ENCODE data around the gene R3HDM4.
"Not testable (repeated sequence)": the region's sequence is repeated elsewhere in the genome, so short reads cannot be mapped to it uniquely, and the experiment has no call there.

The R3HDM4 gene

DNA sequence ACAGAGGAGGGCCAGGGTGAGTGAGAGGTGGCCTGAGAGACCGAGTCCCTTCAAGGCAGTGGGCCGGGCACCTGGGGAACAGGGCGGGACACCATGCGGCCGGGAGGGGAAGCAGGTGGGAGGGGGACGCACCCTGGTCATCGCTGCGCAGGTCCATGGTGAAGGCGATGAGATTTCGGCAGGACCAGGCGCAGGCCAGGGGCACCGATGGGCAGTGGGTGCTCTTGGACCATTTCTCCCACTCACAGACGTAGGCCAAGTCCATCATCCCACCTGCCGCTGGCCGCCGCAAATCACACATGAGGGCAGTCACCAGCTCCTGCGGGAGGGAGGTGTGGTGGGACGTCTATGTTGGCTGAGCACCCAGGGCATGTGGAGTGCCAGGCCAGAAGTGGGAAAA is 22.2 kb downstream of the R3HDM4 start:
- DNase-seq, result no peak

DNA sequence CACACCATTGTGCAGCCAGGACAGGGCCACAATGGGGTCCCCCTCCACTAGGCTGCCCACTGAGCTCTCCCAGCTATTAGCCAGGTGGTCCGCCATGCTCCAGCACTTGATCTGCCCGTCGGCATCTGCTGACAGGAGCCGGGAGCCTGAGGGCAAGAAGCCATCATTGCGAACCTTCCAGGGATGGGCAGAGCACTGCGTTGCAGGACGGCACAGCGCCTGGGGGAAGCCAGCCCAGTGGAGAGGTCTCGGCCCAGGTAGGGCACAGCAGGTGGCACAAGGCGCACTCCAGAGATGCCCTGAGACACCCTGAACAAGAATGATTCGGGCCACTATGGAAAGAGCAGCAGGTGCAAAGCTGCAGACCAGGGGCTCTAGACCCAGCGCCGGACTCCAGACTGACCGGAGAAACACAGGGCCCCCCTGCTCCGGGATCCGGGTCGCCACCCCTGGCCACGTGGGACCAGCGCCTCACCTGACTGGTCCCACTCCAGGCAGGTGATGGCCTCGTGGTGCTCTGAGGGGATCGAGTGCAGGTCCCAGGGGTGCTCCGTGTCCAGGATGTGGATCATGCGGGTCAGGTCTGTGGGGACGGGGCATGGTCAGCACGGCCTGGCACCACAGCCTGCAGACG is 23.2 kb downstream of the R3HDM4 start:
- DNase-seq, result no peak

DNA sequence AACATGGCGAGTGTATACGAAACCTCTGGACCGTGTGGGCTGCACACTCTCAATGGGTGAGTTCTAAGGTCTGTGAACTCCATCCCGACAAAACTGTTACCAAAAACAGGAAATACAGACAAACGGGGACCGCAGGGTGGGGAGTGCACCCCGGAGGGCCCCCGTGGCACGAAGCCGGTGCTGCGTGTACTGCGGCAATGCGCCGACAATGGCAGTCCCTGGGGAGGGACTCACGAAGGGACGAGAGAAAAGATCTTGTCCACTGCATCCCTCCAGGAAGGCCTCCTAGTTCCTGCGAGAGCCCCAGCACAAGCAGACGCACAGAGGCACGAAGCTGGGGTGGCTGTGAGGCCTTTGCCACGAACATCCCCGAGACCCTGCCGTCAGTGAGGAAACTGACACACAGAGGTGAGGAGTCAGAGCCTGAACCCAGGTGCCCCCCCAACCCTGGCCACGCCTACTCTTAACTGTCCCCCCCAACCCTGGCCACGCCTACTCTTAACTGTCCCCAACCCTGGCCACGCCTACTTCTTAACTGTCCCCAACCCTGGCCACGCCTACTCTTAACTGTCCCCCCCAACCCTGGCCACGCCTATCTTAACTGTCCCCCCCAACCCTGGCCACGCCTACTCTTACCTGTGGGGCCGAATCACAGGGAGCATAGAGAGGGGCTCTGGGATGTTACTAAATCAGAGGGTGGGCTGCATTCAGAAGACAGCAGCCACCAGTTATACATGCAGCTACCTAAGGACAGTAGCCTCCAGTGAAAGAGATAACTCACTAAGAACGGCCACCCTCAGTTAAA is 24.2 kb downstream of the R3HDM4 start:
- DNase-seq, result peak in 3 of 4 experiments; percentile 36 to 54 (median 45)

DNA sequence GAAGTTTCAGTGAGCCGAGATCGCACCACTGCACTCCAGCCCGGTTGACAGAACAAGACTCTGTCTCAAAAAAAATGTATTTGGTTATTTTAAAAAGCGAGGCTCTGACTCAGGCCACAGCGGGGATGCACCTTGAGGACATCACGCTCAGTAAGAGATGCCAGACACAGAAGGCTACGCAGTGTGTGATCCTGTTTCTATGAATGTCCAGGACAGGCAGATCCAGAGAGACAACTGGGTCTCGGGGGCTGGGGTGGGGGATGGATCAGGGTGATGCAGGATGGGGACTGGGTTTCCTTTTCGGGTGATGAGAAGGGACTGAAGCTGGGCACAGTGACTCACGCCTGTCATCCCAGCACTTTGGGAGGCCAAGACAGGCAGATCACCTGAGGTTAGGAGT is 25.4 kb downstream of the R3HDM4 start:
- DNase-seq, result no peak

DNA sequence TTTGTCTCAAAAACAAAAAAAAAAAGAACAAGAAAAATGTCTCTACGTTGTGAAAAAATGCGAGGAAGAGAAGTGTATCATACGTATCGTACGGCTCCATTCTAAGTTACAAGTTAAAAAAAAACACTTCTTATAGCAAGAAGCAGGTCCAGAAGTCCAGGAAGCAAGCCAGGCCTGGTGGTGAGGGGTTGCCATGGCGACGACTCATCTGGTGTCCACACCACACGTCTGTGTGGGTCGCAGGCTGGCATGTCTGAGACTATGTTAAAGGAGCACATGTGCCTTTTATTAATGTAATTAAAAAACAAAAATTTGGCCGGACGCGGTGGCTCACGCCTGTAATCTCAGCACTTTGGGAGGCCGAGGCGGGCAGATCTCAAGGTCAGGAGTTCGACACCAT is 25.9 kb downstream of the R3HDM4 start:
- DNase-seq, result no peak

DNA sequence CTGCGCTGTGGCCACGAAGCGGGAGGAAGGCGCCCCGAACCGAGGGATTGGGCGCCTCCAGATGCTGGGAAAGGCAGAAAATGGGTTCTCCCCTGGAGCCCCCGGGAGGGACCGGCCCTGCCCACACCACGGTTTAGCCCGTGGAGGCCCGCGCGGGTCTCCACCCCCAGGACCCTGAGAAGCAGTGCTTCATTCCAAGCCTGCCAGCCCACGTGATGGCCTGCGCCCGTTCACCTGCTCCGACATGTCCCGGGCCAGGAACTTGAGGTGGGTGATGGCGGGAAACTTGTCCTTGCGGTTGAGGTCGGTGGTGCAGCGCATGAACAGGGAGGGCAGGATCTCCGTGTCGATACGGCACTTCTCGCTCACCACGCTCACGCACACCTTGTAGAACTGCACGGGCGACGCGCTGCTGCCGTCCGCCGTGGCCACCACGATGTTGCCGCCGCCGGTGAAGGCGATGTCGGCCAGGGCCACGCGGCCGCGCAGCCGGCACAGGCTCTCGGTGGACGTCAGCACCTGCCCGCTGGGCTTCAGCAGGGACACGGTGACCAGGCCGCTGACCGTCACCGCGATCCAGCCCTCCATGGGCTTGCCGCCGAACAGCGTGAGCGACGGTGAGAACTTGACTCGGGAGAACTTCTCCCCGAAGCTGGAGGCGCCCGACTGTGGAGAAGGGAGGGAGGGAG is 27.3 kb downstream of the R3HDM4 start:
- no peak for DNase-seq

DNA sequence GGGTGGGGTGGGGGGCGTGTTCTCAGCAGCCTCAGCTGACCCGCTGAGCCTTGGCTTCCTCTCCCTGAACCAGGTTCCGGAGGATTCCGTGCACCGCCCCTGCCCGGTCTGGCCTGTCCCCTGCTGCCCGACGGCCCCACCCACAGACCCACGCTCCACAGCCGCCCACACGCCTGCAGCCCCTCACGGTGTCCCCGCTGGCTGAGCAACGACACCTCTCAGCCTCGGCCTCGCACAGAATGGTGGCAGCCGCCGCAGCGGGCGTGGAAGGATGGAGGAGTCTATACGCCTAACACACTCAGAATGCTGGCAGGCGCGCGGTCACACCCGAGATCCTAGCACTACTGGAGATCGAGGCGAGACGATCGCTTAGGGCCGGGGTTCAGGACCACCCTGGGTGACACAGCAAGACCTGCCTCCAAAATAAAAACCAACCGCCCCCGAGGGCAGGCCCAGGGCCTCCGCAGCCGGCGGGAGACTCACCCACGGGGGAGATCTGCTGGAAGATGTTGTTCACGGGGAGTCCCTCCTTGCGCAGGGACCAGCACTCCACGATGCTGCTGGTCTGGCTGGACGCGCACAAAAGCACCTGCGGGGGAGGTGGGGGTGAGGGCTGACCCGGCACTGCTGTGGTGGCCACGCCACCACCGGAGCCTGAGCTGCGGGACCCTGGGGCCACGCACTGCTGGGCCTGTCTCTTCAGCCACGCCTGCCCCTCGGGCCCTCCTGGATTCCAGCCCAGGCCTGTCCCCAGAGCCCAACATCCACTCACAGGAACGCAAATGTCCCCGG is 28.4 kb downstream of the R3HDM4 start:
- no peak for DNase-seq

DNA sequence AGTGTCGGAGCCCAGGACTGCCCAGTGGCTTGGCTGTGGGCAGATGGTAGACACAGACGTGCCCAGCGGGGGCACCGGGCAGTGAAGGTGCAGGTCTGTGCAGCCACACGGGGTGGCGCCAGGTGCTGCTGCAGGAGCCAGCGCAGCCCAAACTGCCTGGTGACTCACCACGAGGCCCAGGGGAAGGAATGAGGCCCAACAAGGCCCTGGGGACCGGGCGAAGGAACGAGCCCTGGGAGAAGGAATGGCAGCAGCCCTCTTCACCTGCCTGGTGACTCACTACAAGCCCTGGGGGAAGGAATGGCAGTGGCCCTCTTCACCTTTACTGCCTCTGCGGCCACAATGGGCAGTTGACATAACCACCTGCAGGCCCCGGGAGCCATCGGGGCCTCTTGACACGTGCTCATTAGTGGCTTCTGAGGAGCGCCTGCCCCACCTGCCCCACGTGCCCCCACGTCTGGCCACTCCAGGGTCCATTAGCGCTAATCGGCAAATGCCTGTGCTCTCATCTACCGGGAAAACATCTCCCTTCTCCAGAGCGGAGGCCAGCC is 29.3 kb downstream of the R3HDM4 start:
- DNase-seq, result no peak

DNA sequence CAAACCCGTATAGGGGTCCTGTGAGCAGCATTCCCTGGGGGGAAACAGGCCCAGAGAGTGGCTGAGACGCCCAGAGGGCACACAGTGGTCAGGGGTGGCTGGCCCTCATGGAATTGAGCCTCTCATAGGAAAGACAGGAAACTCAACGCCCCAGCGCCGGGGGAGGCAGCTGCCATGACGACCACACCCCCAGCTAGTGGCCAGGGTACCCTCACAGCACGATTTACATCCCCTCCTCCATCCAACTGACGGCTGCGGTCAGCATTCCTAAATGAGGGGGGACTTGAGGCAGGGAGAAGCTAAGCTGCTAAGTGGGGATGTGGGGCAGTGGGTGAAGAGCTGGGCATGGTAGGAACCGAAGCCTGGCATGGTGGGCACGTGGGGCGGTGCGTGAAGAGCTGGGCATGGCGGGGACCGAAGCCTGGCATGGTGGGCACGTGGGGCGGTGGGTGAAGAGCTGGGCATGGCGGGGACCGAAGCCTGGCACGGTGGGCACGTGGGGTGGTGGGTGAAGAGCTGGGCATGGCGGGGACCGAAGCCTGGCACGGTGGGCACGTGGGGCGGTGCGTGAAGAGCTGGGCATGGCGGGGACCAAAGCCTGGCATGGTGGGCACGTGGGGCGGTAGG is 30.0 kb downstream of the R3HDM4 start:
- DNase-seq, result no peak

DNA sequence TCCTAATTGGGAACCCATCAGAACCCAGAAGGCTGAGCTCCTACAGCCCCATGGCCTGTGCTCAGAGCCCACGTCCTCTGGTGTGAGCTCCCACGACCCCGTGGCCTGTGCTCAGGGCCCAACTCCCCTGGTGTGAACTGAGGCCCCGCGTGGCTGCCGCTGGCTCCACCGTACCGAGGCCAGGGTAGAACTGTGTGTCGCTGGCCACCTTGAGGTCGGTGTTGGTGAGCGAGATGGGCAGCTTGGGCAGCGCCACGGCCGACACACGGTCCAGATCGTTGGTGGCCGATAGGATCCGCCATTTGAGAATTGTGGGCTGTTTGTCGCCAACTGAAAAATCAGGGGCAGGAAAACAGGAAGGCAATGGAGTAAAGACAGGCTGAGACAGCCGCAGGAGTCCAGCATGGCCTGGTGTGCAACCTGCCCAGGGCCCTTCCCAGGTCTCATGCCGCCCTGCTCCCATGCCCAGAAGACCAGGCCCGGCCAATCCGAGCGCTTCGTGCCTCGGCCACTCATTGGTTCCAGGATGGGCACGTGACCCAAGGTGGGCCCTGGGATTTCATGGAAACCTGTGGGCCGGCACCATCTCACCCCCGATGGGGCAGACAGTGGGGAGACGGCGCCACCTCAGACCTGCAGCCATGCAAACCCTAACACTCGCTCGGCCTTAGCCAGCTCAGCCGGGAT is 31.5 kb downstream of the R3HDM4 start:
- no peak for DNase-seq

DNA sequence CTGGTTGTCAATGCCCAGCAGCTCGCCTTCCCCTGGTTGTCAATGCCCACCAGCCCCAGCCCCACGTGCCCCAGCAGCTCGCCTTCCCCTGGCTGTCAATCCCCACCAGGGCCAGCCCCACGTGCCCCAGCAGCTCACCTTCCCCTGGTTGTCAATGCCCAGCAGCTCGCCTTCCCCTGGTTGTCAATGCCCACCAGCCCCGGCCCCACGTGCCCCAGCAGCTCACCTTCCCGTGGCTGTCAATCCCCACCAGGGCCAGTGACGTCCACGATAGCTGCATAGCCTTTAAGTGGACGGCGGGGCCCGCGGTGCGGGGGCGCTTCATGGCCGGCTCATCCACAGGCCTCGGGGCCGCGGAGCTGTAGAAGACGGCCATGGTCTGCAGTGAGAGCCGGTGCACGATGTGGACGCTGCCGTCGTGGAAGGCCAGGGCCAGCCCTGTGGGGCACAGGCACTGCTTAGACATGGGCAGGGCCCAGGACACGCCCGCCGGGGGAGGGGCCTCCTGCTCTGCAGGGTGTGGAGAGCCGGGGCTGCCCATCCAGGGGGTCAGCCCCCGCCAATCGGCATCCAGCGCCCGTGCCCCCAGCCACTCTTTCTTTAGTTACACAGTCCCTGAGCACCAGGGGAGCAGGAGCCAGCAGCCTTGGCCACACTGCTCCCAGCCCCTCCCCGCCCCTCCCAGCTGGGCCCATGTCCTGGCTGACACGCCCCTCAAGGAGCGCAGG is 33.1 kb downstream of the R3HDM4 start:
- peak in 1 of 4 experiments; percentile 25 for DNase-seq

DNA sequence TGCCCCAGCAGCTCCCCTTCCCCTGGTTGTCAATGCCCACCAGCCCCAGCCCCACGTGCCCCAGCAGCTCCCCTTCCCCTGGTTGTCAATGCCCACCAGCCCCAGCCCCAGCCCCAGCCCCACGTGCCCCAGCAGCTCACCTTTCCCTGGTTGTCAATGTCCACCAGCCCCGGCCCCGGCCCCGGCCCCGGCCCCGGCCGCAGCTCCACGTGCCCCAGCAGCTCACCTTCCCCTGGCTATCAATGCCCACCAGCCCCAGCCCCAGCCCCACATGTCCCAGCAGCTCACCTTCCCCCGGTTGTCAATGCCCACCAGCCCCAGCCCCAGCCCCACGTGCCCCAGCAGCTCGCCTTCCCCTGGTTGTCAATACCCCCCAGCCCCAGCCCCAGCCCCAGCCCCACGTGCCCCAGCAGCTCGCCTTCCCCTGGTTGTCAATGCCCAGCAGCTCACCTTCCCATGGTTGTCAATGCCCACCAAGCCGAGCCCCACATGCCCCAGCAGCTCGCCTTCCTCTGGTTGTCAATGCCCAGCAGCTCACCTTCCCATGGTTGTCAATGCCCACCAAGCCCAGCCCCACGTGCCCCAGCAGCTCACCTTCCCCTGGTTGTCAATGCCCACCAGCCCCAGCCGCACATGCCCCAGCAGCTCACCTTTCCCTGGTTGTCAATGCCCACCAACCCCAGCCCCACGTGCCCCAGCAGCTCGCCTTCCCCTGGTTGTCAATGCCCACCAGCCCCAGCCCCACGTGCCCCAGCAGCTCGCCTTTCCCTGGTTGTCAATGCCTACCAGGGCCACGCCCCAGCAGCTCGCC is 34.1 kb downstream of the R3HDM4 start:
- not testable (repeated sequence) for DNase-seq

DNA sequence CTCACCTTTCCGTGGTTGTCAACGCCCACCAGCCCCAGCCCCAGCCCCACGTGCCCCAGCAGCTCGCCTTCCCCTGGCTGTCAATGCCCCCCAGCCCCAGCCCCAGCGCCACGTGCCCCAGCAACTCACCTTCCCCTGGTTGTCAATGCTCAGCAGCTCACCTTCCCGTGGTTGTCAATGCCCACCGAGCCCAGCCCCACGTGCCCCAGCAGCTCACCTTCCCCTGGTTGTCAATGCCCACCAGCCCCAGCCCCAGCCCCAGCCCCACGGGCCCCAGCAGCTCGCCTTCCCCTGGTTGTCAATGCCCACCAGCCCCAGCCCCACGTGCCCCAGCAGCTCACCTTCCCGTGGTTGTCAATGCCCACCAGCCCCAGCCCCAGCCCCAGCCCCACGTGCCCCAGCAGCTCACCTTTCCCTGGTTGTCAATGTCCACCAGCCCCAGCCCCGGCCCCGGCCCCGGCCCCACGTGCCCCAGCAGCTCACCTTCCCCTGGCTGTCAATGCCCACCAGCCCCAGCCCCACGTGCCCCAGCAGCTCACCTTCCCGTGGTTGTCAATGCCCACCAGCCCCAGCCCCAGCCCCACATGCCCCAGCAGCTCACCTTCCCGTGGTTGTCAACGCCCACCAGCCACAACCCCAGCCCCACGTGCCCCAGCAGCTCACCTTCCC is 34.9 kb downstream of the R3HDM4 start:
- not testable (repeated sequence) for DNase-seq

DNA sequence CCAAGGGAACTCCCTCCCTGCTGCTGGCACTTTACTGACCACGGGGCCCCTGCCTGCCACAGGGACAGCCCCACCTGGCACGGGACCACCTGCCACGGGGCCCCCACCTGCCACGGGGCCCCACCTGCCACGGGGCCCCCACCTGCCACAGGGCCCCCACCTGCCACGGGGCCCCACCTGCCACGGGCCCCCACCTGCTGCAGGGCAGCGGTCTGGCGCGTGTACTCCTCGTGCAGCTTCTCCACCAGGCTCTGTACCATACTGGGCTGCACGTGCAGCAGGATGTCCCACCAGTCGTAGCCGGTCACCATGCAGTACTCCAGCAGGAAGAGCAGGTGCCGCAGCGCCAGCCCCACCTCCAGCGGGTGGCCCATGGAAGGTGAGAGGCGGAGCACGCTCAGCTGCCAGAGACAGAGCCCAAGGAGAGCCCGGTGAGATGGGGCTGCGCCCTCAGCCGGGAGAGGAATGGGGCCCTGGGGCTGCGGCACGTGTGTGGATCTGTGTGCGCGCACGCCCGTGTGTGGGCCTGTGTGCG is 36.2 kb downstream of the R3HDM4 start:
- DNase-seq, result no peak

DNA sequence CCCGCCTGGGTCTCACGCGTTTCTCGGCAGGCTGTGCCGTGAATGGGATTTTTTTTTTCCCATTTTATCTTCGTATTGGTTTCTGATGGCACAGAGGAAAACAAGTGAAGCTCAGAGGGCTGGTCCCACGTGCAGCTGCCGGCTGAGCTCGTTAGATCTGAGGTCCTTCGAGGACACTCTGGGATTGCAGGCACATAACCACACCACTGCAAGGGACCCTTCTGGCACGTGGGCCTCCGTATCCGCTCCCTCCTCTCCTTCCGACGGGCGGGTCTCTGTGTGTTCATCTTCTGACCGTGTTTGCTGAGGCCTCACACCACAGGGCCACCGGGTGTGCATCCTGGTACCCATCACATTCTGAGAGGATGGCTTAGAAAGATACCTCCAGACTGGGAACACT is 36.9 kb downstream of the R3HDM4 start:
- no peak for DNase-seq

DNA sequence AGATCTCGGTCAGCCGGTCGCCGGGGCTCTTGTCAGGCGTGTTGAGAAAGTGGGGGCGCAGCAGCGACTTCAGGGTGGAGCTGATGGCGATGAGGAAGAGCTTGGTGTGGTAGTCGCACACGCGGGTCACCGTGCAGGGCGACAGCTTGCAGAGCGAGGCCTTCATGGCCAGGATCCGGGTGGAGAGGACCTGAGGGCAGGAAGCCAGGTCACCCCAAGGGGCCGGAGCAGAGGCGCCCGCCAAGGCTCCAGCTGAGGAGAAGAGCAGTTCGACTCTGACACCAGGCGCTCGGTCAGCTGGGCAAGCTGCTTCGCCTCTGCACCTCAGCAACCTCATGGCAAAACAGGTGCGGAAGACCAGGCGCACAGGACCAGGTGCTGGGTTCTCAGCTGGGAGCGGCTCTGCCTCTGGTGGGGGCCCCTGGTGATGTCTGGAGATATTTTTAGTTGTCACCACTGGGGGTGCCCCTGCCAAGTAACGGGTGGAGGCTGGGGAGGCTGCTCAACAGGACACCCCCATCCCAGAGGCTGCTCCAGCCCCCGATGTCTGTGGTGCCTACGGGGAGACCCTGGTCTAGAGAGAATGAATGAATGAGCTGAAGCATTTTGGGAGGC is 37.6 kb downstream of the R3HDM4 start:
- DNase-seq, result no peak

DNA sequence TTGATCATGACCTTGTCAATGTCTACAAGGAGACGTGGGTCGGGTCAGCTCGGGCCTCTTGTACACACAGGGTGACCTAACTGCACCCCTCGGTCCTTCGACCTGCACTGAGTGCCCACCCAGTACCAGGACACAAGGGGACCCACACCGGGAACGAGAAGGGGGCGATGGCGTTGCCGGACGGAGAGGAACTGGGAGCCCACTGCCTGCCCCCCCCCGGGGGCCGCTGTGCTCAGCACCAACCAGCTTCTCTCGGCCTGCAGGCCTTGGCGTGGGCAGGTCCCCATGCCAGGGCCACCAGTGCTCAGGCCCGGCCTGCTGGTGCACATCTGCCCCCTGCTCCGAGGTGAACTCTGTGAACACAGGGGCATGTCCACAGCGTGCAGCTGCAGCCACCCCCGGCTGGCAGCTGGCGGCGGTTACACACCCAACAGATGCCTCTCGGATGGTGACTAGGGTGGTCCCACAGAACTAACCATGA is 39.4 kb downstream of the R3HDM4 start:
- DNase-seq, result no peak

DNA sequence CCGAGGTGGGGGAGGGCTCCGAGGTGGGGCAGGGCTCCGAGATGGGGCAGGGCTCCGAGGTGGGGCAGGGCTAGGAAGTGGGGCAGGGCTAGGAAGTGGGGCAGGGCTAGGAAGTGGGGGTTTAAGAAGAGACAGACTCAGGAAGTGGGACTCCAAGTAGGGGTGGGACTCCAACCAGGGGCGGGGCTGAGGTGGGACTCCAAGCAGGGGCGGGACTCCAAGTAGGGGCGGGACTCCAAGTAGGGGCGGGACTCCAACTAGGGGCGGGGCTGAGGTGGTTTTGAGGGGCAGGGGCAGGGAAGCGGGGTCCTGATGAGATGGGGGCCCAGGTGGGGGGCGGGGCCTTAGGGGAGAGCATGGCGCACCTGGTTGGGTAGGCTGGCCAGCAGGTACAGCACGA is 39.9 kb downstream of the R3HDM4 start:
- DNase-seq, result peak in 3 of 4 experiments; percentile 29 to 79 (median 74)
